HepG2 (cell line): Measurements from ENCODE around the gene NUB1.
"Not testable (repeated sequence)": the region's sequence is repeated elsewhere in the genome, so short reads cannot be mapped to it uniquely, and the experiment has no call there.

ENCODE experiments used
- AGO1 ChIP-seq: fragments of 200-400 bp; formaldehyde crosslinking; IDR thresholded peaks from 2 replicates; pipeline ENCODE4 v1.6.1; 2017; ENCODE audit warnings: mild to moderate bottlenecking, low read depth, low read length, moderate library complexity; ENCODE audit not compliant: poor library complexity, severe bottlenecking
- CTCF ChIP-seq: sonication (generic); formaldehyde crosslinking; IDR thresholded peaks from 2 replicates; pipeline ENCODE4 v1.5.0; 2020; ENCODE audit warnings: mild to moderate bottlenecking, missing genetic modification reagents, moderate library complexity
- FOXA3 ChIP-seq: IDR thresholded peaks from 2 replicates; pipeline ENCODE4 v1.6.1; 2016; ENCODE audit warnings: missing genetic modification reagents, missing compliant biosample characterization
- JUND ChIP-seq: sonication (generic); formaldehyde crosslinking; IDR thresholded peaks from 2 replicates; pipeline ENCODE4 v1.8.0; 2022; ENCODE audit warnings: mild to moderate bottlenecking, missing genetic modification reagents
- MAX ChIP-seq: IDR thresholded peaks from 2 replicates; pipeline ENCODE4 v1.6.1; 2012; ENCODE audit warnings: inconsistent platforms
- NFIB ChIP-seq: sonication (generic); formaldehyde crosslinking; IDR thresholded peaks from 2 replicates; pipeline ENCODE4 v1.9.0; 2021; ENCODE audit warnings: missing genetic modification reagents, mild to moderate bottlenecking, borderline replicate concordance
- NR2C2 ChIP-seq: sonication (generic); formaldehyde crosslinking; IDR thresholded peaks from 2 replicates; pipeline ENCODE4 v1.4.0; 2020; ENCODE audit warnings: missing genetic modification reagents, mild to moderate bottlenecking, moderate library complexity, borderline replicate concordance
- TCF7L2 ChIP-seq: IDR thresholded peaks from 2 replicates; pipeline ENCODE4 v1.6.1; 2011; ENCODE audit warnings: mild to moderate bottlenecking, low read depth, low read length, moderate library complexity
- YY1 ChIP-seq: IDR thresholded peaks from 2 replicates; pipeline ENCODE4 v1.6.1; 2011; ENCODE audit warnings: low read length, low read depth, moderate library complexity, mild to moderate bottlenecking; ENCODE audit not compliant: insufficient read depth, insufficient replicate concordance
- ZFYVE20 ChIP-seq: sonication (generic); formaldehyde crosslinking; IDR thresholded peaks from 2 replicates; pipeline ENCODE4 v1.8.0; 2023; ENCODE audit warnings: low read depth, mild to moderate bottlenecking, moderate library complexity, missing genetic modification reagents, borderline replicate concordance
- ZNF432 ChIP-seq: sonication (generic); formaldehyde crosslinking; IDR thresholded peaks from 2 replicates; pipeline ENCODE4 v1.5.0; 2020; ENCODE audit warnings: missing genetic modification reagents, mild to moderate bottlenecking, borderline replicate concordance
- ZSCAN5A ChIP-seq: sonication (generic); formaldehyde crosslinking; IDR thresholded peaks from 2 replicates; pipeline ENCODE4 v1.8.0; 2022; ENCODE audit warnings: mild to moderate bottlenecking, missing genetic modification reagents, borderline replicate concordance
- ZUFSP ChIP-seq: sonication (generic); formaldehyde crosslinking; IDR thresholded peaks from 2 replicates; pipeline ENCODE4 v1.9.0; 2021; ENCODE audit warnings: missing genetic modification reagents, mild to moderate bottlenecking, borderline replicate concordance

GRCh38 chr7:151304251-151304650 lies 37.4 kb upstream of the NUB1 start:
- TF ChIP-seq NR2C2 (CRISPR knock-in tag); YY1; JUND; MAX; ZNF432 (CRISPR knock-in tag); ZSCAN5A; AGO1; FOXA3 (CRISPR knock-in tag); CTCF (CRISPR knock-in tag); ZFYVE20 (CRISPR knock-in tag); TCF7L2; ZUFSP (CRISPR knock-in tag); NFIB (CRISPR knock-in tag): not testable (repeated sequence)
